ENCODE measurements around the gene STARD13. TPM values are rescaled to one million over a fixed set of nuclear protein-coding genes. Genes with fewer than 3 reads are reported as not detected.

STARD13 gene
- polyA plus RNA-seq, 1 donor (not counting 4 experiments of a cell fraction or from before 2014, with no cell fraction given): 11.9 TPM

DNA sequence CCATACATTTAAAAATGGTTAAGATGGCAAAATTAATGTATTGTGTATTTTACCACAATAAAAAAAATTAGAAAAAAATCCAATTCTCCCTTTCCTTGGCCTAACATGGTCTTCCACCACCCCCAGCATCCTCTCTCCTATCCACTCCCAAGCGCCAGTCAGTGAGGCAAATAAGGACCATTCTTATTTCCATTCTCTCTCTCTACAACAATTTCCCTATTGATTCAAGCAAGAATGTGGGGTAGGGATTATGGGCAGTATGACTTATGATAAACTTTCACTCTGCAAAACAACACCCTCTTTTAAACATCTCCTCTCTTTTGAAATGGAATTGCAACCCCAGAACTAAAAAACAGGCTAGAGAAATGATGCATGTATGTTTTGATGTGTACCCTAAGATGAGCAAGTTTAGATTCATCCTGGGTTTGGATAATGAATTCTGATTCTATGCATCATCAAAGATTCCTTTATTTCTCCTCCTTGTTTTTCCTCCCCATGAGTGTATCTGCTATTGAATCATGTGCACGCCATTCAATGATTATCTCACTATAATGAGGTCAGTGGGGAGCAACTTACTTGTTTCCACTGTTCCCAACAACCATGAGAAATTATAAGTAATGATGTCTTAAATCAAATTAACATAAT, 3.5 kb downstream of the STARD13 start:
- Histone ChIP-seq H3K27me3 (ENCODE audit: control insufficient read depth, extremely low read depth, insufficient read depth, low read length) (no peaks in the 10 kb centered on the region), H3K9me1 (ENCODE audit: control insufficient read depth, extremely low read depth, insufficient read depth, low read length) (no peaks in the 10 kb centered on the region), H3K4me1 (ENCODE audit: control insufficient read depth, extremely low read depth, insufficient read depth, low read length) (peaks cover 55% of the 10 kb centered on the region), H3K4me3 (ENCODE audit: control insufficient read depth in 2 of 3, extremely low read depth in 1 of 3, insufficient read depth in 2 of 3, low read depth in 1 of 3, low read length in 3 of 3) (peak overlapping the region in 2 of 3 experiments; percentile 56 to 88), H3K4me2 (ENCODE audit: control insufficient read depth, extremely low read depth, insufficient read depth, low read depth, low read length) (peak overlapping the region; percentile 95), H3K36me3 (ENCODE audit: control insufficient read depth in 2 of 2, extremely low read depth in 1 of 2, insufficient read depth in 2 of 2, low read length in 2 of 2) (no peaks in the 10 kb centered on the region), H4K20me1 (ENCODE audit: control insufficient read depth, extremely low read depth, insufficient read depth, low read length) (no peaks in the 10 kb centered on the region), H3K9ac (ENCODE audit: control insufficient read depth, extremely low read depth, insufficient read depth, low read length) (peak overlapping the region; percentile 75), H3K9me3 (ENCODE audit: control insufficient read depth, low read depth, low read length) (no peaks in the 10 kb centered on the region), H3K79me2 (ENCODE audit: control insufficient read depth, insufficient read depth, low read length) (peaks cover 56% of the 10 kb centered on the region), H2AFZ (ENCODE audit: control insufficient read depth, low read length) (no peak overlapping the region), H3K27ac (ENCODE audit: control insufficient read depth, insufficient read depth, low read length) (peak overlapping the region; percentile 98)
- DNase-seq (ENCODE audit: low read depth, low spot score) (peak; percentile 50), FAIRE-seq (peak; percentile 71)
- dilution Hi-C loops (cut with MboI; ENCODE audit: extremely low pct_ligation_motif_present, low sequenced_read_pairs): no loop called here
- no peak for TF ChIP-seq EZH2 (IDR thresholded peaks at IDR 0.05; ENCODE audit: low read length)
- TF ChIP-seq, protein P1, sequence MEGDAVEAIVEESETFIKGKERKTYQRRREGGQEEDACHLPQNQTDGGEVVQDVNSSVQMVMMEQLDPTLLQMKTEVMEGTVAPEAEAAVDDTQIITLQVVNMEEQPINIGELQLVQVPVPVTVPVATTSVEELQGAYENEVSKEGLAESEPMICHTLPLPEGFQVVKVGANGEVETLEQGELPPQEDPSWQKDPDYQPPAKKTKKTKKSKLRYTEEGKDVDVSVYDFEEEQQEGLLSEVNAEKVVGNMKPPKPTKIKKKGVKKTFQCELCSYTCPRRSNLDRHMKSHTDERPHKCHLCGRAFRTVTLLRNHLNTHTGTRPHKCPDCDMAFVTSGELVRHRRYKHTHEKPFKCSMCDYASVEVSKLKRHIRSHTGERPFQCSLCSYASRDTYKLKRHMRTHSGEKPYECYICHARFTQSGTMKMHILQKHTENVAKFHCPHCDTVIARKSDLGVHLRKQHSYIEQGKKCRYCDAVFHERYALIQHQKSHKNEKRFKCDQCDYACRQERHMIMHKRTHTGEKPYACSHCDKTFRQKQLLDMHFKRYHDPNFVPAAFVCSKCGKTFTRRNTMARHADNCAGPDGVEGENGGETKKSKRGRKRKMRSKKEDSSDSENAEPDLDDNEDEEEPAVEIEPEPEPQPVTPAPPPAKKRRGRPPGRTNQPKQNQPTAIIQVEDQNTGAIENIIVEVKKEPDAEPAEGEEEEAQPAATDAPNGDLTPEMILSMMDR (optimal IDR thresholded peaks at IDR 0.05 in 1 of 3, IDR thresholded peaks at IDR 0.05 in 1 of 3, conservative IDR thresholded peaks at IDR 0.05 in 1 of 3; ENCODE audit: extremely low read depth in 1 of 3, insufficient read depth in 2 of 3, low read length in 3 of 3): no peak

DNA sequence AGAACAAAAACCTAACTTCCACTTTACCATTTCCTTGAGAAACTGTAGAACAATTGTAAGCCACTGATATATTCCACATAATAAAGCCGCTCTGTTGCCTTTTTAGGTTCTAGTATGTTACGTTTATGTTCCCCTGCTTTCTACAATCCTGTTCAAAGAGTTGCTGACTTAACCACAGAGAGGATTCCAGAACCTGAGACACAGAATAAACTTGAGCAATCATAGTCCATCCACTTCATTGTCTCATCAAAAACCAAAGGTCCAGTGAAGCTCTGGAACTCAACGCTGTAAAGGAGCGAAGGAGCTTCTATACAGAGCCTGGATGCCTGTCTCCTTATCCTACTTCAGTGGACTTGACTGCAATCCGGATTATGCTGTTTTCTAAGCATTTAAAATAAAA, 4.6 kb downstream of the STARD13 start:
- Histone ChIP-seq H3K4me2 (ENCODE audit: control insufficient read depth, extremely low read depth, insufficient read depth, low read depth, low read length) (peak overlapping the region; percentile 72), H3K36me3 (ENCODE audit: control insufficient read depth in 2 of 2, extremely low read depth in 1 of 2, insufficient read depth in 2 of 2, low read length in 2 of 2) (peaks cover 0 to 2% of the 10 kb centered on the region in 2 experiments), H3K4me3 (ENCODE audit: control insufficient read depth in 2 of 3, extremely low read depth in 1 of 3, insufficient read depth in 2 of 3, low read depth in 1 of 3, low read length in 3 of 3) (peak overlapping the region in 2 of 3 experiments; percentile 17 to 22), H3K27me3 (ENCODE audit: control insufficient read depth, extremely low read depth, insufficient read depth, low read length) (no peaks in the 10 kb centered on the region), H3K9ac (ENCODE audit: control insufficient read depth, extremely low read depth, insufficient read depth, low read length) (peak overlapping the region; percentile 61), H3K79me2 (ENCODE audit: control insufficient read depth, insufficient read depth, low read length) (peaks cover 65% of the 10 kb centered on the region), H3K27ac (ENCODE audit: control insufficient read depth, insufficient read depth, low read length) (peak overlapping the region; percentile 98), H3K9me1 (ENCODE audit: control insufficient read depth, extremely low read depth, insufficient read depth, low read length) (no peaks in the 10 kb centered on the region), H4K20me1 (ENCODE audit: control insufficient read depth, extremely low read depth, insufficient read depth, low read length) (no peaks in the 10 kb centered on the region), H2AFZ (ENCODE audit: control insufficient read depth, low read length) (no peak overlapping the region), H3K4me1 (ENCODE audit: control insufficient read depth, extremely low read depth, insufficient read depth, low read length) (peaks cover 54% of the 10 kb centered on the region), H3K9me3 (ENCODE audit: control insufficient read depth, low read depth, low read length) (no peaks in the 10 kb centered on the region)
- FAIRE-seq: peak; percentile 17
- TF ChIP-seq EZH2 (IDR thresholded peaks at IDR 0.05; ENCODE audit: low read length): no peak
- TF ChIP-seq, protein P1 (optimal IDR thresholded peaks at IDR 0.05 in 1 of 3, IDR thresholded peaks at IDR 0.05 in 1 of 3, conservative IDR thresholded peaks at IDR 0.05 in 1 of 3; ENCODE audit: extremely low read depth in 1 of 3, insufficient read depth in 2 of 3, low read length in 3 of 3): no peak
- DNase-seq (ENCODE audit: low read depth, low spot score): no peak
- dilution Hi-C loops (cut with MboI; ENCODE audit: extremely low pct_ligation_motif_present, low sequenced_read_pairs): no loop called here
